Fibroblast of skin of back (primary cell): ENCODE results near the gene PLEKHA1. TPM values are rescaled to one million over a fixed set of nuclear protein-coding genes. Genes with fewer than 3 reads are reported as not detected.
A peak's percentile ranks its signal among the peaks of the same experiment; 100 is the strongest.

ENCODE experiments used
- DNase-seq: peaks from one replicate; pipeline ENCODE4 v3.0.0-alpha.2; 2013
- polyA plus RNA-seq, 2 experiments: library from polyadenylated mRNA; unstranded; fragments of 120-200 nt; gene quantifications; one replicate each; pipeline ENCODE4 v1.2.1, GENCODE V29; 2013; ENCODE audit not compliant: insufficient read length in 2 of 2

PLEKHA1 gene
- 24.1 TPM for polyA plus RNA-seq (2013, experiment 1 of 2; ENCODE audit: insufficient read length)
- polyA plus RNA-seq (2013, experiment 2 of 2; ENCODE audit: insufficient read length) = 31.1 TPM

GRCh38 chr10:122374237-122374858 lies at the start of gene PLEKHA1:
PLEKHA1 (plus strand) TSS chr10:122374708; CDS start chr10:122393201, 18,493 bp downstream.
- peak; percentile 96 for DNase-seq

- no peak for DNase-seq
Observed at GRCh38 chr10:122325235-122325634, 49.3 kb upstream of the PLEKHA1 start.

DNA sequence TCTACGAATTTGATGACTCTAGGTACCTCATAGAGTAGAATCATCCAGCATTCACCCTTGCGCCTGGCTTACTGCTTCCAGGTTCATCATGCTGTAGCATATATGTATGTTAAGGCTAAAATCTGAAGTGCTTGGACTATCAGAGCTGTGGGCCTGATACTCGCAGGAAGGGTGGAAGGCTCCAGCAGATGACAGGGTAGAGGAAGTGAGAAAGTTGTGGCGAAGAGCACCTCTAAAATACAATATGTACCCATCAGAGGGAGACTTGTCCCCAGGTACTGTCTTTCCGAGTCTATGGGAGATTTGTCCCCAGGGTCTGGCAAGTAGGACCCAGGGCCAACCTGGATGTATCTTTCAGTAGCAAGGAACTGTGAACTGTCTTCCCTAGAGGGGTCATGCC lies 48.1 kb upstream of the PLEKHA1 start:
- DNase-seq = no peak

GRCh38 chr10:122326806-122327205 lies 47.7 kb upstream of the PLEKHA1 start:
- DNase-seq = no peak

- DNase-seq = no peak
Observed at GRCh38 chr10:122327237-122328206, 47.0 kb upstream of the PLEKHA1 start.

DNA sequence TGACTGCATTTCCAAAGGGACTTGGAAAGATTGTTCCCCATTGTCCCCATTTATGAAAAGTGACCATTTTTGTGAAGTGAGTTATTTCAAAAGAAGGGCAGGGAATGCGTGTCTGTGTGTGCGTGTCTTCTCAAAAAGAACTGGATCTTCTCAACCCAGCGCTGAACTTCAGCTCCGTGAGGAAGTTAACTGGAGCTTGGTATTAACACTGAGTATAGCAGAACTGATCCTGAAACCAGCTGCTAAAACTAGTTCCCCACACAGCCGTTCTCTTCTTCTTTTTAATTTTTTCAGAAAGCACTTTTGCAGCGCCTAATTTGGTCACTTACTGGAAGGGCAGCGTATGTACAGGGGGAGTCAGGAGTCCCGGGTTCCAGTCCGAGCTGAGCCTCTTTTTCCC lies 45.8 kb upstream of the PLEKHA1 start:
- no peak for DNase-seq

GRCh38 chr10:122329416-122329815 lies 45.1 kb upstream of the PLEKHA1 start:
- no peak for DNase-seq

- no peak for DNase-seq
Observed at GRCh38 chr10:122331100-122331499, 43.4 kb upstream of the PLEKHA1 start.

DNA sequence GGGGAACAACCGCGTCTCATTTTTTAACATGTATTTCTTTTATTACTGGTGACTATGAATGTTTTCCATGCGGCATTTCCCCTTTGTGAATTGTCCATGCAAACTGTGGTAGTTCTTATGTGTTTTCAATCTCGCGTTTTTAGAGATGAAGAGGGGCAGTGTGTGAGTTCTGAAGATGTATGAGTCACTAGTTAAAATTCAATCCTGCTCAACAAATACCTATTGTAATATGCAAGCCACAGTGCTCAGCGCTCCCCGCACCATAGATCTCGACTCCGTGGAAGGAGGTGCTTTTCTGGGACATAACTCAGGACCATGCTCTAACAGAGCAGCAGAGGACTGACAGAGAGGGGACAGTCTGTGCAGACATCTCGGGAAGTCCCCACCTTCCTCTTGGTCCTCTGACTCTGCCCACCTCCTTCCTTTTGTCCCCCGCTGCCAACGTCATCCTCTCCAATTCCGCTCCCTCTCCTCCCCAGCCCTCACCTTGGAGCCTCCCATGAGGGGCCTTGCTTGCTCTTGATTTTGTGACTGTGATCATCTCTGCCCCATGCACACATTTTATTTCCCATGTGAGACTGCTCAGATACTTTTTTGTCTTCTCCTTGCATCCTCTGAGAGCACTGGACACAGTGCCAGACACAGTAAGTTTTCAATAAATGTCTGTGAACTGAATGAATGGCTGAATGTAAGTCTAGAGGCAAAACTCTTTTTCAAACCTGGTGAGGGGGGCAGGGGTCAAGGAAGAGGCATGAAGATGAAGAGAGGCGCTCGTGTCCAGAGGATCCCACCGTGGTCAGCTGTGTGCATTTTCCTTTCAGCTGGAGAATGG lies 42.7 kb upstream of the PLEKHA1 start:
- no peak for DNase-seq

GRCh38 chr10:122333037-122333436 lies 41.5 kb upstream of the PLEKHA1 start:
- no peak for DNase-seq

GRCh38 chr10:122336332-122336731 lies 38.2 kb upstream of the PLEKHA1 start:
- no peak for DNase-seq

DNA sequence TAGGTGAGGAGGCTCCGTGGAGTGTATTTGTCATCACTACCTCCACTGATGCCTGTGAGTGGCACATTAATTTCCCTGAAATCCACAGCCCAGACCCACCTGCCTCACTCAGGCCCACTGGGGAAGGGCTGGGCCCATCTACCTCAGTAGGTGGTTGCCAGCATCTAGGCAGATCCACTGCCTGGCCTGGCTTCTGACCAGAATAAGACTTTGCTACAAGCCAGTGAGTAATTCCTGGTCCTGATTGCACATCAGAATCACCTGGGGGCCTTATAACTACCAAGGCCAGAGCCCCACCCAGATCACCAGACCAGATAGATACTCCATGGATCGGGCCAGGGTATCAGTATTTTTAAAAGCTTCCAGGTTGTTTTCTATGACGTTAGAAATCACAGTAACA lies 37.5 kb upstream of the PLEKHA1 start:
- no peak for DNase-seq

DNA sequence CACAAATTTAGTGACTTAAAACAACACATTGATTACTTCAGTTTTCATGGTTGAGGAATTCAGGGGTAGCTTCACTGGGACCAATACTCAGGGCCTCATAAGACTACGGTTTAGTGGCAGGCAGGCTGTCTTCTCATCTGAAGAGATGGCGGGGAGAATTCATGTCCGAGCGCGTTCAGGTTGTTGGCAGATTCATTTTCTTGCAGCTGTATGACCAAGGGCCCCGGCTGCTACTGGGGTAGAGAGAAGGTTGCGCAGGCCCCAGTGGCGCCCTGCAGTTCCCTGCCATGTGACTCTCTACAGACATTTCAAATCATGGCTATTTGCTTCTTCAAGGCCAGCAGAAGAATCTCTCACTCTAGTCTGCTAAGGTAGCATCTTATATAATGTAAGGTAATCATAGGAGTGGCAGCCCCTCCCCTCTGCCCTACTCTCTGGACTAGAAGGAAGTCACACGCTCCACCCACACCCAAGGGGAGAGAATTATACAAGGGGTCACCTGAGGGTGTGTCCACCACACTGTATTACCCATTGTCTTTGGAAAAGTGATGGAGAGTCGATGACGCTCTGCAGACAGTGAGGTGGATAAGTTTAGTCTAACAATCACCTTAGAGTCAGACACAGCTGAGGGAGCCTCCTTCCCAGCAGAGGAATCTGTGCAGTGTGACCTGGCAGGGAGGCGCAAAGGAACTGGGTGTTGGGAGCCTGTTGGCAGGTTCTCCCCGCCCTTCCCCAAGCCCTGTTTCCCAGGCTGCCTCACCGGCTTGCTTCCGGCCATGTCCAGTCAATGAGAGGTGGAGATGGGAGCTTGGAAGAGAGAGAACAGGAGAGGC lies 35.7 kb upstream of the PLEKHA1 start:
- DNase-seq = no peak

- no peak for DNase-seq
Observed at GRCh38 chr10:122341141-122341810, 33.2 kb upstream of the PLEKHA1 start.

GRCh38 chr10:122342293-122343134 lies 32.0 kb upstream of the PLEKHA1 start:
- peak; percentile 54 for DNase-seq

DNA sequence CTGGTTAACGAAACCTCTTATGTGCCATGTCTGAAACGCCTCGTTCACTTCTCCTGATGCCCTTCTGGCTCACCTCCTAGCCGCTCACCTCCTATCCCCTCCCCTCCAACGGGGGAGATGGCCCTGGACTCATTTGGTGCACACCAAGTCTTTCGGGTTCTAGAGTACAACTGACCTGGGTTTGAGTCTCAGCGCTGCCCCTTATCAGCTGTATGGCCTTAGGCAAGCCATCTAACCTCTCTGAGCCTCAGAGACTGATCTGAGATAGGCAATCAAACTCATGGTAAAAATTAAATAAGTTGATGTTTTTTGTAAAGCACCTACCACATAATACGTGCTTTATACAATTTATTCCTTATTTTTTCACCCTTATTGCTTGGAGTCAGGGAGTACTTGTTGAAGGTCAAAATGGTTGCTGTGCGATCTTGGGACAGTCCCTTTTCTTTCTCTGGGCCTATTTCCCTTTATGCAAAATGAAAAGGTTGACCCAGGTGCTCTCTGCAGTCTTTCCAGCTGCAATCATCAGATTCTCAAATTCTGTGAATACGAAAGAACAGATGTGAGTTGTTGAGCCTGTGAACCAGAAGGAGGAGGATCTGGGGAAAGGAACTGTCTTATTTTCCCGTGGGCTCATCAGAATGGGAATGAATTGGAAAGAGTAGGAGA lies 31.2 kb upstream of the PLEKHA1 start:
- DNase-seq = no peak

- DNase-seq = no peak
Observed at GRCh38 chr10:122343936-122344335, 30.6 kb upstream of the PLEKHA1 start.

- no peak for DNase-seq
Observed at GRCh38 chr10:122344741-122345258, 29.7 kb upstream of the PLEKHA1 start.

- DNase-seq = no peak
Observed at GRCh38 chr10:122346326-122346950, 28.1 kb upstream of the PLEKHA1 start.
